GM18505 (cell line): ENCODE results near the gene TTC21B.

Experiments used
- ATAC-seq: cut with Tn5 transposase; IDR thresholded peaks from one replicate; pipeline ENCODE4 v1.9.1; 2021; ENCODE audit not compliant: unreplicated experiment
- POLR2A ChIP-seq: IDR thresholded peaks from 4 replicates; pipeline ENCODE4 v1.6.1; 2011; ENCODE audit warnings: borderline replicate concordance; ENCODE audit not compliant: insufficient read depth, insufficient read length; ENCODE audit errors: extremely low read depth

TTC21B gene

GRCh38 chr2:165857876-165858275 lies 95.7 kb downstream of the TTC21B start:
- no peak for TF ChIP-seq POLR2A
- no peak for ATAC-seq

- ATAC-seq = no peak
- no peak for TF ChIP-seq POLR2A
Observed at GRCh38 chr2:165852394-165852793, 101.2 kb downstream of the TTC21B start.

GRCh38 chr2:165847001-165847400 lies 106.6 kb downstream of the TTC21B start:
- ATAC-seq = no peak
- TF ChIP-seq POLR2A = no peak

GRCh38 chr2:165846056-165846455 lies 107.5 kb downstream of the TTC21B start:
- no peak for TF ChIP-seq POLR2A
- no peak for ATAC-seq

GRCh38 chr2:165844216-165844615 lies 109.4 kb downstream of the TTC21B start:
- TF ChIP-seq POLR2A = no peak
- ATAC-seq = no peak

GRCh38 chr2:165843351-165843750 lies 110.2 kb downstream of the TTC21B start:
- no peak for TF ChIP-seq POLR2A
- no peak for ATAC-seq

- no peak for TF ChIP-seq POLR2A
Observed at GRCh38 chr2:165840333-165840958, 113.1 kb downstream of the TTC21B start.

GRCh38 chr2:165839610-165840009 lies 114.0 kb downstream of the TTC21B start:
- TF ChIP-seq POLR2A = no peak
- ATAC-seq = no peak

More at GRCh38 chr2:165840333-165840958, 113.1 kb downstream of the TTC21B start:
- ATAC-seq = no peak

- ATAC-seq = no peak
- TF ChIP-seq POLR2A = no peak
Observed at GRCh38 chr2:165837122-165837521, 116.5 kb downstream of the TTC21B start.

GRCh38 chr2:165835363-165835762 lies 118.2 kb downstream of the TTC21B start:
- no peak for TF ChIP-seq POLR2A
- ATAC-seq = no peak

GRCh38 chr2:165833156-165833555 lies 120.4 kb downstream of the TTC21B start:
- no peak for ATAC-seq

GRCh38 chr2:165827921-165828276 lies 125.7 kb downstream of the TTC21B start:
- no peak for TF ChIP-seq POLR2A

More at GRCh38 chr2:165833156-165833555, 120.4 kb downstream of the TTC21B start:
- TF ChIP-seq POLR2A = no peak

GRCh38 chr2:165827016-165827920 lies 126.3 kb downstream of the TTC21B start:
- no peak for ATAC-seq
- no peak for TF ChIP-seq POLR2A

More at GRCh38 chr2:165827921-165828276, 125.7 kb downstream of the TTC21B start:
- ATAC-seq = no peak

- no peak for ATAC-seq
- no peak for TF ChIP-seq POLR2A
Observed at GRCh38 chr2:165825041-165825440, 128.5 kb downstream of the TTC21B start.
